ENCODE data around the gene CTSW.

Gene CTSW

GRCh38 chr11:65916391-65916790 lies 36.8 kb downstream of the CTSW start:
- no peaks in the 10 kb centered on the region for H3K9me2 ChIP-seq (replicated peaks; ENCODE audit: insufficient read depth, low read length)
- no peaks in the 10 kb centered on the region for H3K9me3 ChIP-seq (ENCODE audit: insufficient read depth, low read length)
- no peak overlapping the region for H3K9ac ChIP-seq (ENCODE audit: low read length)
- no peak for TF ChIP-seq EZH2phosphoT487 (conservative IDR thresholded peaks at IDR 0.05; ENCODE audit: low read length)
- no peak for TF ChIP-seq CTCF (IDR thresholded peaks at IDR 0.05; ENCODE audit: insufficient read depth, low read length, poor library complexity, severe bottlenecking)
- no peak overlapping the region for H2AFZ ChIP-seq (ENCODE audit: low read depth, low read length, severe bottlenecking)
- no peak overlapping the region for H3K4me2 ChIP-seq (ENCODE audit: low read depth, low read length, poor library complexity, severe bottlenecking)
- no peak overlapping the region for H3K27ac ChIP-seq (ENCODE audit: low read depth, low read length)
- no peaks in the 10 kb centered on the region for H3K36me3 ChIP-seq (ENCODE audit: low read length)
- no peak overlapping the region for H3K4me3 ChIP-seq (ENCODE audit: insufficient read depth, low read length, poor library complexity, severe bottlenecking)
- no peaks in the 10 kb centered on the region for H4K20me1 ChIP-seq (ENCODE audit: low read depth, low read length)
- no peaks in the 10 kb centered on the region for H3K27me3 ChIP-seq (ENCODE audit: low read length)
- no peaks in the 10 kb centered on the region for H3F3A ChIP-seq (ENCODE audit: insufficient read depth)
- no peaks in the 10 kb centered on the region for H3K79me2 ChIP-seq (ENCODE audit: insufficient read depth, low read length)

- Histone ChIP-seq H3K27ac (ENCODE audit: low read depth, low read length) (no peak overlapping the region), H4K20me1 (ENCODE audit: low read depth, low read length) (no peaks in the 10 kb centered on the region), H3K9me2 (replicated peaks; ENCODE audit: insufficient read depth, low read length) (no peaks in the 10 kb centered on the region), H3K36me3 (ENCODE audit: low read length) (no peaks in the 10 kb centered on the region), H3K9ac (ENCODE audit: low read length) (no peak overlapping the region), H3K79me2 (ENCODE audit: insufficient read depth, low read length) (no peaks in the 10 kb centered on the region), H3K4me3 (ENCODE audit: insufficient read depth, low read length, poor library complexity, severe bottlenecking) (no peak overlapping the region), H3F3A (ENCODE audit: insufficient read depth) (no peaks in the 10 kb centered on the region), H3K4me2 (ENCODE audit: low read depth, low read length, poor library complexity, severe bottlenecking) (no peak overlapping the region), H2AFZ (ENCODE audit: low read depth, low read length, severe bottlenecking) (no peak overlapping the region), H3K27me3 (ENCODE audit: low read length) (no peaks in the 10 kb centered on the region), H3K9me3 (ENCODE audit: insufficient read depth, low read length) (no peaks in the 10 kb centered on the region)
- no peak for TF ChIP-seq CTCF (IDR thresholded peaks at IDR 0.05; ENCODE audit: insufficient read depth, low read length, poor library complexity, severe bottlenecking)
- no peak for TF ChIP-seq EZH2phosphoT487 (conservative IDR thresholded peaks at IDR 0.05; ENCODE audit: low read length)
Observed at GRCh38 chr11:65917077-65917433, 37.4 kb downstream of the CTSW start.

GRCh38 chr11:65917434-65918210 lies 38.0 kb downstream of the CTSW start:
- no peaks in the 10 kb centered on the region for H4K20me1 ChIP-seq (ENCODE audit: low read depth, low read length)
- H3K4me2 ChIP-seq (ENCODE audit: low read depth, low read length, poor library complexity, severe bottlenecking) = peak overlapping the region; percentile 87
- H2AFZ ChIP-seq (ENCODE audit: low read depth, low read length, severe bottlenecking) = no peak overlapping the region
- no peaks in the 10 kb centered on the region for H3K9me3 ChIP-seq (ENCODE audit: insufficient read depth, low read length)
- no peaks in the 10 kb centered on the region for H3K36me3 ChIP-seq (ENCODE audit: low read length)
- TF ChIP-seq EZH2phosphoT487 (conservative IDR thresholded peaks at IDR 0.05; ENCODE audit: low read length) (no peak), CTCF (IDR thresholded peaks at IDR 0.05; ENCODE audit: insufficient read depth, low read length, poor library complexity, severe bottlenecking) (no peak)
- no peaks in the 10 kb centered on the region for H3F3A ChIP-seq (ENCODE audit: insufficient read depth)
- H3K27ac ChIP-seq (ENCODE audit: low read depth, low read length) = no peak overlapping the region
- H3K4me3 ChIP-seq (ENCODE audit: insufficient read depth, low read length, poor library complexity, severe bottlenecking) = peak overlapping the region; percentile 73
- H3K9me2 ChIP-seq (replicated peaks; ENCODE audit: insufficient read depth, low read length) = no peaks in the 10 kb centered on the region
- no peaks in the 10 kb centered on the region for H3K79me2 ChIP-seq (ENCODE audit: insufficient read depth, low read length)
- H3K27me3 ChIP-seq (ENCODE audit: low read length) = no peaks in the 10 kb centered on the region
- peak overlapping the region; percentile 76; the same call in 1 of the 2 replicates for H3K9ac ChIP-seq (ENCODE audit: low read length)

All from SU-DHL-6 (cell line).